ENCODE data around the gene SMIM41. TPM values are rescaled to one million over a fixed set of nuclear protein-coding genes. Genes with fewer than 3 reads are reported as not detected.

Gene SMIM41
- polyA plus RNA-seq, 4 donors = 0.30 to 0.65 (median 0.39) TPM

- DNase-seq (ENCODE audit: low read depth in 4 of 4, low spot score in 3 of 4) = peak in 1 of 4 donors; percentile 36
Measured at GRCh38 chr12:52119398-52120254, 40.1 kb downstream of the SMIM41 start.

- no peak for DNase-seq (ENCODE audit: low read depth in 4 of 4, low spot score in 3 of 4)
Measured at GRCh38 chr12:52120951-52121823, 41.7 kb downstream of the SMIM41 start.

- DNase-seq (ENCODE audit: low read depth in 4 of 4, low spot score in 3 of 4) = peak in 1 of 4 donors; percentile 68
Measured at GRCh38 chr12:52121824-52122539, 42.5 kb downstream of the SMIM41 start.

GRCh38 chr12:52122540-52122871 is 43.0 kb downstream of the SMIM41 start:
- no peak for DNase-seq (ENCODE audit: low read depth in 4 of 4, low spot score in 3 of 4)

GRCh38 chr12:52122904-52123303 is 43.4 kb downstream of the SMIM41 start:
- no peak for DNase-seq (ENCODE audit: low read depth in 4 of 4, low spot score in 3 of 4)

- DNase-seq (ENCODE audit: low read depth in 4 of 4, low spot score in 3 of 4) = no peak
Measured at GRCh38 chr12:52123487-52124186, 44.1 kb downstream of the SMIM41 start.

GRCh38 chr12:52125476-52125900 is 46.0 kb downstream of the SMIM41 start:
- DNase-seq (ENCODE audit: low read depth in 4 of 4, low spot score in 3 of 4) = no peak

- DNase-seq (ENCODE audit: low read depth in 4 of 4, low spot score in 3 of 4) = no peak
Measured at GRCh38 chr12:52126050-52126604, 46.6 kb downstream of the SMIM41 start.

GRCh38 chr12:52126605-52127578 is 47.4 kb downstream of the SMIM41 start:
- no peak for DNase-seq (ENCODE audit: low read depth in 4 of 4, low spot score in 3 of 4)

GRCh38 chr12:52127683-52128450 is 48.4 kb downstream of the SMIM41 start:
- no peak for DNase-seq (ENCODE audit: low read depth in 4 of 4, low spot score in 3 of 4)

GRCh38 chr12:52130711-52131110 is 51.2 kb downstream of the SMIM41 start:
- DNase-seq (ENCODE audit: low read depth in 4 of 4, low spot score in 3 of 4) = no peak

GRCh38 chr12:52132754-52133161 is 53.3 kb downstream of the SMIM41 start:
- DNase-seq (ENCODE audit: low read depth in 4 of 4, low spot score in 3 of 4) = no peak

GRCh38 chr12:52137746-52138145 is 58.2 kb downstream of the SMIM41 start:
- no peak for DNase-seq (ENCODE audit: low read depth in 4 of 4, low spot score in 3 of 4)

- DNase-seq (ENCODE audit: low read depth in 4 of 4, low spot score in 3 of 4) = no peak
Measured at GRCh38 chr12:52139147-52139546, 59.6 kb downstream of the SMIM41 start.

- DNase-seq (ENCODE audit: low read depth in 4 of 4, low spot score in 3 of 4) = no peak
Measured at GRCh38 chr12:52139579-52140062, 60.1 kb downstream of the SMIM41 start.

GRCh38 chr12:52141306-52141705 is 61.8 kb downstream of the SMIM41 start:
- DNase-seq (ENCODE audit: low read depth in 4 of 4, low spot score in 3 of 4) = no peak

- DNase-seq (ENCODE audit: low read depth in 4 of 4, low spot score in 3 of 4) = no peak
Measured at GRCh38 chr12:52141875-52142274, 62.4 kb downstream of the SMIM41 start.

GRCh38 chr12:52142431-52142830 is 62.9 kb downstream of the SMIM41 start:
- DNase-seq (ENCODE audit: low read depth in 4 of 4, low spot score in 3 of 4) = no peak
